Panc1 (cell line): ENCODE measurements around the gene APBB2. TPM values are rescaled to one million over a fixed set of nuclear protein-coding genes. Genes with fewer than 3 reads are reported as not detected.

Experiments
- ATAC-seq: fragments of 200-7000 bp; cut with Tn5 transposase; 2 replicates; pipeline ENCODE4 v1.9.1; 2020; ENCODE audit warnings: mild to moderate bottlenecking, moderate library complexity
- BruUV-seq: library from RNA; stranded (reverse); fragments of 400-500 nt; replicated peaks from 2 replicates; lab custom pipeline; 2021; lab: Mats Ljungman, UMichigan
- CTCF ChIA-PET: fragments of 300-600 bp; sonication (Branson Sonifier 250); formaldehyde crosslinking; loops from one replicate; lab custom pipeline; 2022; ENCODE audit warnings: antibody characterized with exemption; lab: Charles Lee
- POLR2A ChIA-PET: fragments of 300-600 bp; sonication (Branson Sonifier 250); formaldehyde crosslinking; loops from one replicate; lab custom pipeline; 2022; ENCODE audit warnings: antibody characterized with exemption; lab: Charles Lee
- DNase-seq: peaks from one replicate; pipeline ENCODE4 v3.0.0-alpha.2; 2010; ENCODE audit warnings: low read depth, low spot score
- H3K27ac ChIP-seq: 2 replicates; pipeline ENCODE4 v1.5.1; 2011; ENCODE audit warnings: mild to moderate bottlenecking, low read length, inconsistent platforms
- H3K27me3 ChIP-seq: fragments of 200-500 bp; sonication (Bioruptor generic); 2 replicates; pipeline ENCODE4 v1.6.0; 2014; ENCODE audit warnings: low read length, inconsistent platforms; ENCODE audit not compliant: control insufficient read depth, insufficient read depth
- H3K36me3 ChIP-seq: fragments of 200-500 bp; sonication (Bioruptor generic); 2 replicates; pipeline ENCODE4 v1.5.1; 2014; ENCODE audit warnings: inconsistent platforms, mild to moderate bottlenecking, low read length, moderate library complexity; ENCODE audit not compliant: control insufficient read depth, insufficient read depth
- H3K4me1 ChIP-seq: 2 replicates; pipeline ENCODE4 v1.5.1; 2011; ENCODE audit warnings: inconsistent platforms, mild to moderate bottlenecking, low read length, moderate library complexity; ENCODE audit not compliant: control insufficient read depth, insufficient read depth
- H3K4me3 ChIP-seq, 2 experiments: 2 replicates each; pipeline ENCODE4 v1.5.1; 2011 to 2012; ENCODE audit warnings: low read depth in 2 of 2, low read length in 2 of 2, mild to moderate bottlenecking in 2 of 2, inconsistent platforms in 1 of 2, moderate library complexity in 1 of 2
- H3K9me3 ChIP-seq: fragments of 200-500 bp; sonication (Bioruptor generic); 2 replicates; pipeline ENCODE4 v1.5.1; 2014; ENCODE audit warnings: low read depth, mild to moderate bottlenecking, inconsistent platforms, low read length, moderate library complexity; ENCODE audit not compliant: control insufficient read depth, insufficient read depth
- CTCF ChIP-seq: fragments of 450-650 bp; IDR thresholded peaks from 2 replicates; pipeline ENCODE4 v1.5.1; 2017; ENCODE audit warnings: mild to moderate bottlenecking
- POLR2AphosphoS5 ChIP-seq: IDR thresholded peaks from 2 replicates; pipeline ENCODE4 v1.6.1; 2012; ENCODE audit warnings: mild to moderate bottlenecking, low read depth, low read length, moderate library complexity
- SIN3A ChIP-seq: IDR thresholded peaks from 2 replicates; pipeline ENCODE4 v1.6.1; 2012; ENCODE audit warnings: low read depth, mild to moderate bottlenecking, low read length, moderate library complexity, borderline replicate concordance; ENCODE audit not compliant: insufficient read depth
- TCF7L2 ChIP-seq: IDR thresholded peaks from 2 replicates; pipeline ENCODE4 v1.6.1; 2011; ENCODE audit warnings: mild to moderate bottlenecking, low read depth, low read length, inconsistent platforms
- in situ Hi-C: cut with HindIII; loops from 2 replicates; pipeline ENCODE4 v1.10.0; 2016; ENCODE audit warnings: low sequenced_read_pairs, low pct_unique_long_range_greater_than_20kb
- intact Hi-C: fragments of 100-400 bp; cut with micrococcal nuclease; formaldehyde crosslinking; loops from one replicate; pipeline ENCODE4 v1.10.0; 2022; ENCODE audit not compliant: unreplicated experiment
- total RNA-seq: library from RNA; stranded (reverse); gene quantifications from one replicate; pipeline ENCODE4 v1.2.1, GENCODE V29; 2021; ENCODE audit not compliant: unreplicated experiment
- TF ChIP-seq, protein P1 (sequence below), 2 experiments: IDR thresholded peaks; 2 replicates each; pipeline ENCODE4 v1.6.1; 2011 to 2012; ENCODE audit warnings: low read depth in 2 of 2, control low read depth in 1 of 2, low read length in 1 of 2, mild to moderate bottlenecking in 1 of 2, moderate library complexity in 1 of 2; ENCODE audit not compliant: insufficient read depth in 1 of 2

Gene APBB2
- total RNA-seq, 1 experiment from 2014 or later = 27.1 TPM

DNA sequence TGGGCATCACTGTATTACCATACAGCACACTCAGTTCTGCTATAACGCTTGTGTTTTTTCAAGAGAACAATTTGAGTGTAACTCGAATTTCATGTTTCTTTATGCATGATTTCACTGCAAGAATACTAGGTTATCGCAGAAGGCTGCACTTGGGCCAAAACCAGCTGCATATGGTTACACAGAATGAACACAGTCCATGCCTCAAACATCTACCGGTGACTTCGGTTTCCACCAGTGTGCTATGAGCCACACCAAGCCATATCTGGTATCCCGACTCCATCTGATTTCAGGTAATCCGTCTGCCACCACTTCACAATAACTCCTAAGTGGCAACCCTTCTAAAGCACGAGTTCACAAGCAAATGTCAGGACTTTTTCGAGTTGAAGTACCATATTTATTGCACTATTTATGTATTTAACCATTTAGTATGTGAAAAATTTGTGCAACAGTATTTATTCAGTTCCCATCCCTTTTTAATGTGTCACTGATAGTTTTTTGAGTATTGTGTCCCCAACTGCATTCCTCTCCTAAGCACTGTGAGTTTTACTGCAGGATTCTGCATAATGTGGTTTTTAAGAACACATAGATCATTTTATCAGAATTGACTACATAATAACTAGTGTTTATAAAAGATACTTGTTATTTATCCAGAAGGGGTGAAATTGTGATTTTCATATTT is 111.8 kb downstream of the APBB2 start:
- TF ChIP-seq POLR2AphosphoS5 (no peak), TCF7L2 (no peak), SIN3A (no peak)
- POLR2A ChIA-PET = no interaction called here
- H3K4me1 ChIP-seq = no peaks in the 10 kb centered on the region; the same call in 1 of the 2 replicates
- no peak for DNase-seq
- H3K27me3 ChIP-seq = no peaks in the 10 kb centered on the region
- in situ Hi-C loops = no loop called here
- no peak overlapping the region for H3K4me3 ChIP-seq
- H3K9me3 ChIP-seq = no peaks in the 10 kb centered on the region
- BruUV-seq = no TSS peak
- no peak overlapping the region for H3K27ac ChIP-seq
- H3K36me3 ChIP-seq = no peaks in the 10 kb centered on the region
- intact Hi-C loops = no loop called here
- CTCF ChIA-PET = no interaction called here
- no peak for ATAC-seq

DNA sequence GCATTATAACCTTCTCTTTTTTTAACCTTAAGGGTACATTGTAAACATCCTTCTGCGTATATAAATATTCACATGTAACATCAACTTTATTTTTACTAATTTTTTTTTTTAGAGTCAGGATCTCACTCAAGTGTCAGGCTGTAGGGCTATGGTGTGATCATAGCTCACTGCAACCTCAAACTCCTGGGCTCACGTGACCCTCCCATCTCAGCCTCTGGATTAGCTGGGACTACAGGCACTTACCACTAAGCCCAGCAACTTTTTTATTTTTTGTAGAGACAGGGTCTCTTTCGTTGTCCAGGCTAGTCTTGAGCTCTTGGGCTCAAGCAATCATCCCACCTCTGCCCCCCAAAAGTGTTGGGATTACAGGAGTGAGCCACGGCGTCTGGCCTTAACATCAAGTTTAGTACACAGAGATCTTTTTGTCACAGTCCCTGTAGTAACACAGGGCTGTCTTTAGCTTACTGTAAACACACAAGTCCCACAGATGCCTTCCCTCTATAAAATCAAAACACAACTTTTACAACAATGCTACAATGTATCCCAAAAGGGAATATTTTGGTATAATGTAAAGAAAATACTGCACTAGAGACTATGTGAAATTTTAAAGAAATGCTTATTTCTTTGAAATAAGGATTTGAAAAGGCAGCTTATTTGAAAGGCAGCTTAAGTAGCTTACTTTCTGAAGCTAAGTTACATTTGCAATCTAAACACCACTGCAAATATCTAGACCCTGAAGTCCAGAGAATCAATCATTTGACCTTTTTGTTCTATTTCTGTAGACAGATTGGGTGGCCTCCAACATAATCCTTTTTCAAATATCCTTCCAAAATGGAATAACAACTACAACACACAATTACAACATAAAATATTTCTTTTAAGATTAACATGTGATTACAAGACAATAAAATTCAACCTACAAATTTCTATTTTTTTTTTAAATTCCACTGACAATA is 116.0 kb downstream of the APBB2 start:
- POLR2A ChIA-PET = no interaction called here
- intact Hi-C loops = no loop called here
- BruUV-seq = TSS peak; percentile 39
- DNase-seq = no peak
- Histone ChIP-seq H3K9me3 (no peaks in the 10 kb centered on the region), H3K36me3 (no peaks in the 10 kb centered on the region), H3K4me1 (no peaks in the 10 kb centered on the region; the same call in 1 of the 2 replicates), H3K4me3 (no peak overlapping the region), H3K27me3 (no peaks in the 10 kb centered on the region), H3K27ac (no peak overlapping the region)
- no peak for ATAC-seq
- in situ Hi-C loops = no loop called here
- TF ChIP-seq, protein P1, sequence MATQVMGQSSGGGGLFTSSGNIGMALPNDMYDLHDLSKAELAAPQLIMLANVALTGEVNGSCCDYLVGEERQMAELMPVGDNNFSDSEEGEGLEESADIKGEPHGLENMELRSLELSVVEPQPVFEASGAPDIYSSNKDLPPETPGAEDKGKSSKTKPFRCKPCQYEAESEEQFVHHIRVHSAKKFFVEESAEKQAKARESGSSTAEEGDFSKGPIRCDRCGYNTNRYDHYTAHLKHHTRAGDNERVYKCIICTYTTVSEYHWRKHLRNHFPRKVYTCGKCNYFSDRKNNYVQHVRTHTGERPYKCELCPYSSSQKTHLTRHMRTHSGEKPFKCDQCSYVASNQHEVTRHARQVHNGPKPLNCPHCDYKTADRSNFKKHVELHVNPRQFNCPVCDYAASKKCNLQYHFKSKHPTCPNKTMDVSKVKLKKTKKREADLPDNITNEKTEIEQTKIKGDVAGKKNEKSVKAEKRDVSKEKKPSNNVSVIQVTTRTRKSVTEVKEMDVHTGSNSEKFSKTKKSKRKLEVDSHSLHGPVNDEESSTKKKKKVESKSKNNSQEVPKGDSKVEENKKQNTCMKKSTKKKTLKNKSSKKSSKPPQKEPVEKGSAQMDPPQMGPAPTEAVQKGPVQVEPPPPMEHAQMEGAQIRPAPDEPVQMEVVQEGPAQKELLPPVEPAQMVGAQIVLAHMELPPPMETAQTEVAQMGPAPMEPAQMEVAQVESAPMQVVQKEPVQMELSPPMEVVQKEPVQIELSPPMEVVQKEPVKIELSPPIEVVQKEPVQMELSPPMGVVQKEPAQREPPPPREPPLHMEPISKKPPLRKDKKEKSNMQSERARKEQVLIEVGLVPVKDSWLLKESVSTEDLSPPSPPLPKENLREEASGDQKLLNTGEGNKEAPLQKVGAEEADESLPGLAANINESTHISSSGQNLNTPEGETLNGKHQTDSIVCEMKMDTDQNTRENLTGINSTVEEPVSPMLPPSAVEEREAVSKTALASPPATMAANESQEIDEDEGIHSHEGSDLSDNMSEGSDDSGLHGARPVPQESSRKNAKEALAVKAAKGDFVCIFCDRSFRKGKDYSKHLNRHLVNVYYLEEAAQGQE (IDR thresholded peaks at IDR 0.05; ENCODE audit: insufficient read depth in 1 of 2, low read depth in 2 of 2, low read length in 1 of 2) = no peak
- TF ChIP-seq CTCF (no peak), POLR2AphosphoS5 (no peak), SIN3A (no peak), TCF7L2 (no peak)
- CTCF ChIA-PET = interaction anchor here (0.6 kb wide), 2 partner anchors 22 to 116 kb away, joined by 5 to 6 read pairs; partner anchors contain the start of gene APBB2
